Cardiac atrium fibroblast (primary cell): ENCODE data around the gene IRX3. TPM values are rescaled to one million over a fixed set of nuclear protein-coding genes. Genes with fewer than 3 reads are reported as not detected.

ENCODE experiments used
- total RNA-seq: library from RNA; depleted of rRNA; stranded (reverse); fragments of >200 nt; gene quantifications from 2 replicates; pipeline ENCODE4 v1.2.3, GENCODE V29; 2015

Gene IRX3
- total RNA-seq = 2.3 and 12.2 TPM in 2 replicates

GRCh38 chr16:54286366-54287130, at the start of gene IRX3:
Gene IRX3, minus strand, starts transcription at chr16:54286787. Its CDS starts 737 bp downstream, at chr16:54286050.

